ENCODE data around the gene BLVRA. TPM values are rescaled to one million over a fixed set of nuclear protein-coding genes. Genes with fewer than 3 reads are reported as not detected.
"Not testable (repeated sequence)": the region's sequence is repeated elsewhere in the genome, so short reads cannot be mapped to it uniquely, and the experiment has no call there.

Gene BLVRA
- total RNA-seq, 2 experiments from 2014 or later, result 0.91 TPM; not detected in 1

- Histone ChIP-seq H3K9me2 (ENCODE audit: insufficient read depth, low read length) (no peaks in the 10 kb centered on the region), H3K4me1 (ENCODE audit: insufficient read depth, low read length, poor library complexity, severe bottlenecking) (no peaks in the 10 kb centered on the region), H3K79me2 (ENCODE audit: insufficient read depth, low read depth, low read length) (no peaks in the 10 kb centered on the region), H3K36me3 (ENCODE audit: insufficient read depth, low read length) (no peaks in the 10 kb centered on the region), H2AFZ (ENCODE audit: low read length) (no peak overlapping the region), H3K4me3 (ENCODE audit: low read depth, low read length, poor library complexity, severe bottlenecking) (no peak overlapping the region), H3K27ac (ENCODE audit: low read depth, low read length, poor library complexity, severe bottlenecking) (no peak overlapping the region), H3K4me2 (ENCODE audit: low read length) (no peak overlapping the region), H3K9me3 (ENCODE audit: low read length) (no peaks in the 10 kb centered on the region), H4K20me1 (ENCODE audit: insufficient read depth, low read length) (no peaks in the 10 kb centered on the region)
- DNase-seq (ENCODE audit: low spot score), result no peak
- intact Hi-C loops (cut with micrococcal nuclease; ENCODE audit: unreplicated experiment), result no loop called here
- no TSS peak for BruUV-seq (replicated peaks)
- TF ChIP-seq CTCF (conservative IDR thresholded peaks at IDR 0.05; ENCODE audit: low read length), result no peak
- no peak for TF ChIP-seq EZH2phosphoT487 (IDR thresholded peaks at IDR 0.05; ENCODE audit: borderline replicate concordance, low read depth, low read length)
- CTCF ChIA-PET (ENCODE audit: unreplicated experiment), result no interaction called here
- POLR2A ChIA-PET, result interaction anchor here (0.6 kb wide), 1 partner anchor 21 kb away, joined by 3 read pairs; no protein-coding TSS in a partner anchor
These were observed 66.5 kb downstream of the BLVRA start for GRCh38 chr7:43824963-43825362.

- Histone ChIP-seq H3K9me2 (ENCODE audit: insufficient read depth, low read length) (no peaks in the 10 kb centered on the region), H3K36me3 (ENCODE audit: insufficient read depth, low read length) (no peaks in the 10 kb centered on the region), H4K20me1 (ENCODE audit: insufficient read depth, low read length) (no peaks in the 10 kb centered on the region), H3K4me1 (ENCODE audit: insufficient read depth, low read length, poor library complexity, severe bottlenecking) (no peaks in the 10 kb centered on the region), H3K4me2 (ENCODE audit: low read length) (no peak overlapping the region), H3K4me3 (ENCODE audit: low read depth, low read length, poor library complexity, severe bottlenecking) (no peak overlapping the region), H2AFZ (ENCODE audit: low read length) (no peak overlapping the region), H3K9me3 (ENCODE audit: low read length) (no peaks in the 10 kb centered on the region; the same call in 1 of the 2 replicates), H3K27ac (ENCODE audit: low read depth, low read length, poor library complexity, severe bottlenecking) (no peak overlapping the region), H3K79me2 (ENCODE audit: insufficient read depth, low read depth, low read length) (no peaks in the 10 kb centered on the region)
- TF ChIP-seq CTCF (conservative IDR thresholded peaks at IDR 0.05; ENCODE audit: low read length) (no peak), EZH2phosphoT487 (IDR thresholded peaks at IDR 0.05; ENCODE audit: borderline replicate concordance, low read depth, low read length) (no peak)
- intact Hi-C loops (cut with micrococcal nuclease; ENCODE audit: unreplicated experiment), result no loop called here
- ChIA-PET CTCF (ENCODE audit: unreplicated experiment) (no interaction called here), POLR2A (interaction anchor here (0.6 kb wide), 1 partner anchor 22 kb away, joined by 3 read pairs; no protein-coding TSS in a partner anchor)
- no TSS peak for BruUV-seq (replicated peaks)
- DNase-seq (ENCODE audit: low spot score), result no peak
These were observed 66.9 kb downstream of the BLVRA start for GRCh38 chr7:43825391-43825808.

GRCh38 chr7:43830917-43831316 is 72.4 kb downstream of the BLVRA start:
- H3K4me1 ChIP-seq (ENCODE audit: insufficient read depth, low read length, poor library complexity, severe bottlenecking); H4K20me1 ChIP-seq (ENCODE audit: insufficient read depth, low read length); H3K4me2 ChIP-seq (ENCODE audit: low read length); H3K36me3 ChIP-seq (ENCODE audit: insufficient read depth, low read length); H3K9me2 ChIP-seq (ENCODE audit: insufficient read depth, low read length); H3K4me3 ChIP-seq (ENCODE audit: low read depth, low read length, poor library complexity, severe bottlenecking); CTCF ChIA-PET (ENCODE audit: unreplicated experiment); H3K79me2 ChIP-seq (ENCODE audit: insufficient read depth, low read depth, low read length); H2AFZ ChIP-seq (ENCODE audit: low read length); H3K27ac ChIP-seq (ENCODE audit: low read depth, low read length, poor library complexity, severe bottlenecking); BruUV-seq (replicated peaks): not testable (repeated sequence)
- POLR2A ChIA-PET, result interaction anchor here (0.6 to 1.4 kb wide), 4 partner anchors 19 to 877 kb away, joined by 3 to 4 read pairs (median 4); no protein-coding TSS in a partner anchor
- intact Hi-C loops (cut with micrococcal nuclease; ENCODE audit: unreplicated experiment), result loop anchor here (10.0 kb wide), 1 partner anchor 376 kb away; no protein-coding TSS in a partner anchor
- peaks cover 11% of the 10 kb centered on the region; the same call in 1 of the 2 replicates for H3K9me3 ChIP-seq (ENCODE audit: low read length)
- peak; percentile 6 for DNase-seq (ENCODE audit: low spot score)

Measured in OCI-LY7 (cell line).